Erythroblast (primary cell): ENCODE measurements around the gene PRKAR2B.

ENCODE experiments used
- GATA1 ChIP-seq: IDR thresholded peaks from 2 replicates; pipeline ENCODE4 v1.6.1; 2011; ENCODE audit warnings: low read depth, mild to moderate bottlenecking, control low read depth, low read length, moderate library complexity
- POLR2A ChIP-seq: IDR thresholded peaks from 2 replicates; pipeline ENCODE4 v1.6.1; 2011; ENCODE audit warnings: mild to moderate bottlenecking, low read length

GRCh38 chr7:107049480-107049879 lies 5.0 kb downstream of the PRKAR2B start:
- TF ChIP-seq POLR2A (no peak), GATA1 (no peak)
